Testis (tissue), 2 donors: Measurements from ENCODE around the gene CFAP97.

Experiments
- POLR2A ChIP-seq: fragments of 450-650 bp; IDR thresholded peaks from one replicate; pipeline ENCODE4 v1.6.1; 2017; ENCODE audit warnings: antibody characterized with exemption, mild to moderate bottlenecking, moderate library complexity
- TF ChIP-seq, protein P1 (sequence below), 3 experiments: fragments of 450-650 bp in 2 of 3; fragments of 200-600 bp in 1 of 3; sonication (generic) in 1 of 3; IDR thresholded peaks; one replicate each; pipeline ENCODE4 v1.5.1; 2016 to 2019; ENCODE audit warnings: antibody characterized with exemption in 3 of 3, mild to moderate bottlenecking in 2 of 3, moderate library complexity in 1 of 3

DNA sequence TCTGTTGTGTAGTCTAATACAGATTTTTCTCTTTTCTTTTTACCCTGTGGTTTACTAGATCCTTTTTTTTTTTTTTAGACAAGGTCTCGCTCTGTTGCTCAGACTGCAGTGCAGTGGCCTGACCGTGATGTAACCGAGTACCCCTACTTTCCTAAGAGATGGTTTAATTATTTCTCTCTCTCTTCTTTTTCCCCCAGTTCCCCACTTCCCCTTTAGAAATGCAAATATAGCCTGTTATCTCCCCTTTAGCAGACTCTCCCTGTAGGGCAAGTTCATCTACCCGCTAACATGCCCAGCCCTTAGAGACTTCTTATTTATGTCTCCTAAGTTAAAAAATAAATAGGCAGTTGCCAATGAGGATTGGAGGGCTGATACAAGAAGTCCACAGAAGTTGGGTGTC lies 10.1 kb upstream of the CFAP97 start:
- TF ChIP-seq, protein P1, sequence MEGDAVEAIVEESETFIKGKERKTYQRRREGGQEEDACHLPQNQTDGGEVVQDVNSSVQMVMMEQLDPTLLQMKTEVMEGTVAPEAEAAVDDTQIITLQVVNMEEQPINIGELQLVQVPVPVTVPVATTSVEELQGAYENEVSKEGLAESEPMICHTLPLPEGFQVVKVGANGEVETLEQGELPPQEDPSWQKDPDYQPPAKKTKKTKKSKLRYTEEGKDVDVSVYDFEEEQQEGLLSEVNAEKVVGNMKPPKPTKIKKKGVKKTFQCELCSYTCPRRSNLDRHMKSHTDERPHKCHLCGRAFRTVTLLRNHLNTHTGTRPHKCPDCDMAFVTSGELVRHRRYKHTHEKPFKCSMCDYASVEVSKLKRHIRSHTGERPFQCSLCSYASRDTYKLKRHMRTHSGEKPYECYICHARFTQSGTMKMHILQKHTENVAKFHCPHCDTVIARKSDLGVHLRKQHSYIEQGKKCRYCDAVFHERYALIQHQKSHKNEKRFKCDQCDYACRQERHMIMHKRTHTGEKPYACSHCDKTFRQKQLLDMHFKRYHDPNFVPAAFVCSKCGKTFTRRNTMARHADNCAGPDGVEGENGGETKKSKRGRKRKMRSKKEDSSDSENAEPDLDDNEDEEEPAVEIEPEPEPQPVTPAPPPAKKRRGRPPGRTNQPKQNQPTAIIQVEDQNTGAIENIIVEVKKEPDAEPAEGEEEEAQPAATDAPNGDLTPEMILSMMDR (IDR thresholded peaks at IDR 0.05), result no peak
- no peak for TF ChIP-seq POLR2A
